GM10266 (cell line): Measurements from ENCODE around the gene GLIPR2.
"Not testable (repeated sequence)": the region's sequence is repeated elsewhere in the genome, so short reads cannot be mapped to it uniquely, and the experiment has no call there.

Experiments used
- DNase-seq: peaks from one replicate; pipeline ENCODE4 v3.0.0; 2012; ENCODE audit errors: extremely low spot score
- TF ChIP-seq, protein P1 (sequence below): IDR thresholded peaks from 2 replicates; pipeline ENCODE4 v1.5.1; 2012; ENCODE audit warnings: mild to moderate bottlenecking, low read depth; ENCODE audit not compliant: control insufficient read depth, insufficient read depth; ENCODE audit errors: missing control alignments

The GLIPR2 gene

DNA sequence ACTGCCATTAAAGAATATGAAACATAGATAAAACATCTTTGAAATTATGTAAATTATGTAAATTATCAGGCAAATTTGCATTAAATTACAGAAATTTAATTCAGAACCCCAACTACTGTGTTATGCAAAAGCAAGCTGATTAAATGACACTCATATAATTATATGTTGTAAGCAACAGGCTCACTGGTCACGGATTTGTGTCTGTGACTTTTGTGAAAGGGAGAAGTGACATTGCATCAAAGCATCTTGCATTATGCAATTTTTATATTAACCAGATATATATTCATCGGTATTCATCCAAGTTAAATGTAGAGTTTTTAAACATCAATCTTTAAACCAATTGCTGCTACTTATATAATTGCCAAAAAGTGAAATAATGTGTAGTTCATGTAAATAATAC is 13.0 kb upstream of the GLIPR2 start:
- DNase-seq: no peak
- TF ChIP-seq, protein P1, sequence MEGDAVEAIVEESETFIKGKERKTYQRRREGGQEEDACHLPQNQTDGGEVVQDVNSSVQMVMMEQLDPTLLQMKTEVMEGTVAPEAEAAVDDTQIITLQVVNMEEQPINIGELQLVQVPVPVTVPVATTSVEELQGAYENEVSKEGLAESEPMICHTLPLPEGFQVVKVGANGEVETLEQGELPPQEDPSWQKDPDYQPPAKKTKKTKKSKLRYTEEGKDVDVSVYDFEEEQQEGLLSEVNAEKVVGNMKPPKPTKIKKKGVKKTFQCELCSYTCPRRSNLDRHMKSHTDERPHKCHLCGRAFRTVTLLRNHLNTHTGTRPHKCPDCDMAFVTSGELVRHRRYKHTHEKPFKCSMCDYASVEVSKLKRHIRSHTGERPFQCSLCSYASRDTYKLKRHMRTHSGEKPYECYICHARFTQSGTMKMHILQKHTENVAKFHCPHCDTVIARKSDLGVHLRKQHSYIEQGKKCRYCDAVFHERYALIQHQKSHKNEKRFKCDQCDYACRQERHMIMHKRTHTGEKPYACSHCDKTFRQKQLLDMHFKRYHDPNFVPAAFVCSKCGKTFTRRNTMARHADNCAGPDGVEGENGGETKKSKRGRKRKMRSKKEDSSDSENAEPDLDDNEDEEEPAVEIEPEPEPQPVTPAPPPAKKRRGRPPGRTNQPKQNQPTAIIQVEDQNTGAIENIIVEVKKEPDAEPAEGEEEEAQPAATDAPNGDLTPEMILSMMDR: no peak

DNA sequence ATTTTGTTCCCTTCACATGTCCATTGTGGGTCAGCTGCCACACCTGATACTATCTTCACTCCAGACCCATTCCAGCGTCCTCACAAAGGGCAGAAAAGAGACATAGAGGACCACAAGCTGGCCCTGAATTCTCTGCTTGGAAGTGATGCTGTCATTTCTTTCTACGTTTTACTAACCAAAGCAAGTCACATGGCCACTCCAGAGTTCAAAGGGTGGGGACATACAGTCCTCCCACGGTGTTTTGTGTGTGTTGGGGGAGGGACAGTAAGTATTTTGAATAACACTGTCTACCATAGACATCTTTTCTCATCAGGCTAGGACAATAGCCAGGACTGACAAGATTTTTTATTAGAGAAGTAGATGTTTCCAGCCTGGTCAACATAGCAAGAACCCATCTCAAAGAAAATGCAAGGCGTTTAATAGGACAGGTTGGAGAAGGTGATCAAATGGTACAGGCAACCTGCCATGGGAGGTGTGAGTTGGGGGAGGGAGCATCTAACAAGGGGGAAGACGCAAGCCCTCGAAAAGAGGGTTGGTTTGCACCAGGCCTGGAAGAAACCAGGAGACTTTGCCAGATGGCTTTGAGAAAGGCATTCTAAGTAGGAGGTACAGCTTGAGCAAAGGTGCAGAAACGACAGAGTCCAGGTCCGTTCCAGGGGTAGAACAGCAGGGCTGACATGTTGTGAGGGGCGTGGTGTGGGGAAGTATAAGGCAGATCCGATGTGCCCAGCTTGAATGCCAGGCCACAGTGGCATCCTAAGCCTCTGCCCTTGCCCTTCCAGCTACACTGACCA is 11.3 kb upstream of the GLIPR2 start:
- TF ChIP-seq, protein P1: no peak
- DNase-seq: no peak

DNA sequence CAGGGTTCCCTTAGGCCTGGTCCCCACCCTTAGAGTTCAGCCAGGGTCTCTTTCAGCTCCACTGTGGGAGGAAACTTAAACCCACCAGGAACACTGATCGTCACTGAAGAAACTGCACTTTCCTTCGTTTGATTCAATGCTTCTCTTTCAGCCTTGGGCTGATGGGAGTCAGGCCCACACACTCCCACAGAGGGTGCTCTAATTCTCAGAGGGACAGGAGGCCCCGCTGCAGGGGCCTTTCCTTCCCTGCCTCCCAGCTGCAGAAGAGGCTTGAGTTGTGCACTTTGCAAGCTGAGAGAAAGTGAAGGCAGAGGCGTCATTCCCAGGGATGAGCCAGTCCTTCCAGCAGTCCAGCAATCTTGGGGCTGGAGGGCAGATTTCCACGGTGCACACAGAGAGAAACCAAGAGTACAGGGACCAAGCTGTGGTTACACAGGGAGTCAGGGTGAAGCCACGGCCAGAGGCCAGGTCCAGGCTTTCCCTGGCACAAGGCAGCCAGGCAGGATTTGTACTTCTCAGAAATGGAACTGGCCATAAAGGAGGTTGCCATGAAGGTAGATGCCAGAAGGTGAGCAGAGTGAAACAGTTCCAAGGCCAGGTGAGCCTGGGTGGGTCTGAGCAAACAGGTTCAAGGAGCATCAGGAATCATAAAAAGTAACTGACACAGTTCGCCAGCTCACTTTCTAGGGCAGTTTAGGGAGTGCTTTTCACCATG is 10.4 kb upstream of the GLIPR2 start:
- TF ChIP-seq, protein P1: no peak

DNA sequence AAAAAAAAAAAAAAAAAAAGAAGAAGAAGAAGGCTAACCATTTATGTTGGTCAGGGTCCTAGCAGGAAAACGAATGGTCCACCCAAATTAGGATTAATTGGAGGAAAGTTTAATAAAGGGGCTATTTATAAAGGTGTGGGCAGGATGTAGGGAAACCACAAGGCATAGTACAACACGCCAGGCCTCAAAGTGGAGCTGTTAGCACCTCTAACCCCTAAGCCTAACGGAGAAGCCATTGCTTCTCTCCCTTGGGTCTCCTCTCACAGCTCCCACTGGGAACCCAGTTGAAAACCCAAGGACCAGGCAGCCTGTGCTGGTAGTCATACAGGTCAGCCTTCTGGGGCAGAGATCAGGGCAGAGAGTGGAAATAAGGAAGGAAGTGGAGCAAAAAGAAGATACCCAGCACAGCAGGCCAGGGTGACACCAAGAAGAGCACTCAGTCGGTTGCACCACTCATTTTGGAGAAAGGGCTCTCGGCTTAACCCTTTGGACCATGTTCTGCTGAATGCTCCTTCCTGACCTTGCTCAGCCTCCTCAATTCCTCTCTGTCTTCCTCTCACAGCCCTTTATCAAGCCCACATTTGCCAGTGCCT is 8.8 kb upstream of the GLIPR2 start:
- TF ChIP-seq, protein P1: no peak
- no peak for DNase-seq

More for the DNA sequence above, 10.4 kb upstream of the GLIPR2 start:
- DNase-seq: no peak

DNA sequence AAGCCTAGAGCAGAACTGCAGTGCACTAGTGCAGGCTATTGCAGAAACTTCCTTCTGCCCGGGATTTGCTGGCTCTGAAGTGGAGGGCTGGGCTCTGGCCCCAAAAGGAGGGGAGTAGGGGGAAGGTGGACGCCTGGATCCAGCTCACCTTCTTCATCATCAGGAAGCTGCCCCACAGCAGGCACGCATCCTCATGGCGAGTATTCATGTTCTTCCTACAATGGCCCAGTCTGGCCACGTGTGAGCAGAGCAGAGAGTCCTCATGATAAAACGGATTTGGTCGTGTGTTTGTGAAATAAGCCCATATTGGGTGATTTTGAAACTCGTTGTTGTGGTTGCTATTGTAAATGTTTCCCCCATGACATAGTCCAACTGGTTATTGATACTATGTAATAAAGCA is 8.2 kb upstream of the GLIPR2 start:
- TF ChIP-seq, protein P1: no peak
- DNase-seq: no peak

DNA sequence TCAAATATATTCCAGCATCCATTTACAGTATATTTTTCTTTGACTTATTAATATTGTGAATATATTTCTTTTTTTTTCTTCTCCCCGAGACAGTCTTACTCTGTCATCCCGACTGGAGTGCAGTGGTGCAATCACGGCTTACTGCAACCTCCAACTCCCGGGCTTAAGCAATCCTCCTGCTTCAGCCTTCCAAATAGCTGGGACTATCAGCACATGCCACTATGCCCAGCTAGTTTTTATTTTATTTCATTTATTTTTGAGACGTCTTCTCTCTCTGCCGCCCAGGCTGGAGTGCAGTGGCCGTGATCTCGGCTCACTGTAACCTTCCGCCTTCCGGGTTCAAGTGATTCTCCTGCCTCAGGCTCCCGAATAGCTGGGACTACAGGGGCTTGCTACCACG is 7.4 kb upstream of the GLIPR2 start:
- TF ChIP-seq, protein P1: no peak
- no peak for DNase-seq

DNA sequence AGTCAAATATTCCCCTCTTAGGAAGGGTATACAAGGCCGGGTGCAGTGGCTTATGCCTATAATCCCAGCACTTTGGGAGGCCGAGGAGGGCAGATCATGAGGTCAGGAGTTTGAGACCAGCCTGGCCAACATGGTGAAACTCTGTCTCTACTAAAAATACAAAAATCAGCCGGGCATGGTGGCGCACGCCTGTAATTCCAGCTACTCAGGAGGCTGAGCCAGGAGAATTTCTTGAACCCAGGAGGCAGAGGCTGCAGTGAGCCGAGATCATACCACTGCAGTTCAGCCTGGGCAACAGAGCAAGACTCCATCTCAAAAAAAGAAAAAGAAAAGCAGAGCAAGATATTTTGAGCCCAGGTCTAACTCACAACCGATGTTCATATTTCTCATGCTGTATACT is 4.9 kb upstream of the GLIPR2 start:
- DNase-seq: not testable (repeated sequence)
